ENCODE results near the gene CLASP1. TPM values are rescaled to one million over a fixed set of nuclear protein-coding genes. Genes with fewer than 3 reads are reported as not detected.
A peak's percentile ranks its signal among the peaks of the same experiment; 100 is the strongest.
"Not testable (repeated sequence)": the region's sequence is repeated elsewhere in the genome, so short reads cannot be mapped to it uniquely, and the experiment has no call there.

The CLASP1 gene
- total RNA-seq, 1 donor from 2014 or later, result 31.0 TPM

DNA sequence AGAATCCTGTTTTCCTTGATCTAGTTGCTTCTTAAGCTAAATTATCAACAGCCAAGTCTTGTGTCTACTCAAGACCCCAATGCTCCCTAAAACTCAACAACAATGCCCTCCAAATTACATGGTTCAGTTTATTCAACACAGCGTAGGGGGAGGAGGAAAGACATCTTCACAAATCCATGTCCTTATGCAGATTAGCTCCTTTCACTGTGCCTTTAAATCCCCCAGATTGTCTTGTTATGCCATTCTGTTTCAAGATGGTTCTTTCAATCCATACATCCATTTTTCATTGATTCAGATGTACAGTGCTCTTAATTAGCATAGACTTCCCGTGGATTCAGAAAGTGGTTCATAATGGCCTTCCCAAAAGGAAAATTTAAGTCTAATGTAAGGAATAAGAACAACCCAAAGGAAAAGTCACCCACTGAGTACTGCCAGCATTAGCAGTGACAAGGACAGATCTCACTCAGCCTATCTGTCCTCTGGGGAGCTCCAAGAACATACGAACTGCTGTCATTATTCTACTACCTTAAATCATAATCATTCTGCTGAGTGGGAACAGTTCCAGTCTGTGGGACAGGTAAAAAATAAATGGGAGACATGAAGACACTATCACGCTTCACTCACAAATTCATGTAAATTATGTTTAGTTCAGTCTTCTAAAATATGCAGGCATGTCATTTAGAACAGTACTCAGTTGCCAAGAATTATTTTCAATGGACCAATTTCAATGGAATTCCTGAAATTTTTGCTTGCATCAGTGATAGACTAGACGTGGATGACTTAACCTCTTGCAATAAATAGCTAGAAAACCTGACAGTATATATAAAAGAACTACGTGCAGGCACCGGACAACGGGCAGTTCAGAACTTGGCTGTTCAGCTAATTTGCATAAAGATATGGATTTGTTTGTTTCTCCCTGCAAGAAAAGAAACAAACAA, 177.5 kb downstream of the CLASP1 start:
- no peak for ATAC-seq

DNA sequence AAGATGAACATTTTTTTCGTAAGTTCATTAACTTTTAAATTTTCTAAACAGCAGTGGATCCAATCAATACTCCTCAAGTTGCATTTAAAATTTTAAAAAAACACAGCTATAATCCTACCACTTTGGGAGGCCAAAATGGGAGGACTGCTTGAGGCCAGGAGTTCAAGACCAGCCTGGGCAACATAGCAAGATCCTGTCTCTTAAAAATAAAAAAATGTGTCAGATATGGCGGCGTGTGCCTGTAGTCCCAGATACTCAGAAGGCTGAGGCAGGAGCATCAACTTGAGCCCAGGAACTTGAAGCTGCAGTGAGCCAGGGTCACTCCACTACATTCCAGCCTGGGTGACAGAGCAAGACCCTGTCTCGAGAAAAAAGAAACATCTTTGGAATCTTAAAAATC, 178.3 kb downstream of the CLASP1 start:
- ATAC-seq, result no peak

DNA sequence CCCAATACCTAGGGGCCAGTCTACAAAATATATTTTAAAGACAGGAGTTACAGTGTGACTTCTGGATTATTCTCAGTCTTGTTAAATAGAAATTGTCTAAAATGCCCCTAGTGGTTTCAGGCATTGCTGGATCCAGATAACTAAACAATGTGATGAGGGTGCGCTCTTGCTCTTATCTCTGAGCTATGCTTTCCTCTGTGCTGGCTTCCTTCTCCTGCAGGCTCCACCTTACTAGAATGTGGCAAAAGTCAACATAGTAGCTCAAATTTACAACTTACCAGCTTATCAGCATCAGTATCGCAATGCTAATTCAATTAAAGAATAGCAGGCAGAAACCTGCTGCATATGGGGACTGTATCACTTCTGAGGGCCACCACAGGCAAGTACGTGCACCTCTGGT, 179.9 kb downstream of the CLASP1 start:
- ATAC-seq, result no peak

DNA sequence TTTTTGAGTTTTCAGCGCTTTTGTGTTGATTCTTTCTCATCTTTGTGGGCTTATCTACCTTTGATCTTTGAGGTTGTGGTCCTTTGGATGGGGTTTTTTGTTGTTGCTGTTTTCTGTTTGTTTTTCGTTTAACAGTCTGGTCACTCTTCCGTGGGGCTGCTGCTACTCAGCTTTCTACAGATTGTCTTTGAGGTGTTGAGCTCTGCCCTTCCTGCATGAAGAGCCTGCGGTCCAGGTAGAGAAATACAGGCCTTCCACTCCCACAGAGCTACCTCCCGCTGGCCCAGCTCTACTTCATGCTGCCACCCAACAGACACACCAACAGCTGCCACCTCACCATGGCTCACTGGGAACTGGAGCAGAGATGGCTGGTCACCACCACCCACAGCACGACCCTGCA, 180.3 kb downstream of the CLASP1 start:
- no peak for ATAC-seq

DNA sequence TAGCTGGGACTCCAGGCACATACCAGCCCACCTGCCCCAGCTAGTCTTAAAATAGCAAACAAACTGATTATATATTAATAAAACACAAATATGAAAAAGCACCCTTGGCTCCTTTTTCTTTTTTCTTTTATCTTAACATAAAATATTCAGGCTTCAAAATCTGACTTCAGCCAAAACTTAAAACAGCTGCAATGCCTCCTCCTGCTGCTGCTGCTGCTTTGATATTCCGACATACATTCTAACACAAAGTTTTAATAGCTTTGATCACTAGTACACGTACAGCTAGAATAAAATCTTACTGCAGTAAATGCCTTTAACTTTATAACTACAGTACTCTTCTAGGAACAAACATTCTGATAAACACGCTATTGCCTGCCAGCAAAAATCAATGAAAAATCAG, 190.0 kb downstream of the CLASP1 start:
- ATAC-seq, result no peak

DNA sequence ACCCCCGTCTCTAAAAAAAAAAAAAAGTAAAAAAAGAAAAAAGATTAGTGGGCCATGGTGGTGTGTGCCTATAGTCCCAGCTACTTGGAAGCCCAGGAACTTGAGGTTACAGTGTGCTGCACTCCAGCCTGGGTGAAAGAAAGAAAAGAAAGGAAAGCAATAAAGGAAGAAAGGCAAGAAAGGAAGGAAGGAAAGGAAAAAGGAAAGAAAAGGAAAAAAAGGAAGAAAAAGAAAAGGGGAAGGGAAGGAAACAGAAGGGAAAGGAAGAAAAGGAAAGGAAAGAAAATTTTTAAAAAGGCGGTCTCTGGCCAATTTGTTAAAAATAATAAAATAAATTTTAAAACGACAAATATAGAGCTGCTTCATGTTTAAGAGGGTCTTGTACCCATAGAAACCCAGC, 192.9 kb downstream of the CLASP1 start:
- ATAC-seq, result no peak

DNA sequence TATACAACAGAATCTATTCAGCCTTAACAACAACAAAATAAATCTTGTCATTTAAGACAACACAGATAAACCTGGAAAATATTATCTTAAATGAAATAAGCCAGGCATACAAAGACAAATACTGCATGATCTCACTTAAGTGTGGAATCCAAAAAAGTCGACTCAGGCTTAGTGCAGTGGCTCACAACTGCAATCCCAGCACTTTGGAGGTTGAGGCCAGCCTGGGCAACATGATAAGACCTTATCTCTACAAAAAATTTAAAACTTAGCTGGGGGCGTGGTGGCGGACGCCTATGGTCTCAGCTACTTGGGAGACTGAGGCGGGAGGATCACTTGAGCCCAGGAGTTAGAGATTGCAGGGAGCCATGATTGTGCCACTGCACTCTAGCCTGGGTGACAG, 193.8 kb downstream of the CLASP1 start:
- no peak for ATAC-seq

DNA sequence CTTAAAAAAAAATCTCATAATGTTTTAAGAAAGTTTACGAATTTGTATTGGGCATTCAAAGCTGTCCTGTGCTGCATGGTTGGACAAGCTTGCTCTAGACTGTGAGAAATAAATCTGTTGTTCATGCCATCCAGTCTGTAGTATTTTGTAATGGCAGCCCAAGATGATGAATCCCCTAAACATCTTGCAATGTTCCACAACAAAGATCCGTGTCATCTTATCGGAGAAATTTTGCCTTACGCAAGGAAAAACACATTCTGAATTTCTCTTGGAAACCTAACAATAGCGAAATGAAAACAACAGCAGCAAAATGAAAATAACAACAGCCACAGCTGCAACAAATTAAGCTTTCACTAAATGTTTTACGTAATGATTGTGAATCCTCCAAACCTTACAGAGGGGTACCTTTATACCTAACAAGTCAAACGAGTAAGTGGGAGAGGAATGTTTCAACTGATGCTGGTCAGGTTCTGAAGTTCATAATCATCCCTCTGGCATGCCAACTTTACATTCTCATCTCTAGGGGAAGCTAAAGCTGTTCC, 194.6 kb downstream of the CLASP1 start:
- ATAC-seq, result no peak

DNA sequence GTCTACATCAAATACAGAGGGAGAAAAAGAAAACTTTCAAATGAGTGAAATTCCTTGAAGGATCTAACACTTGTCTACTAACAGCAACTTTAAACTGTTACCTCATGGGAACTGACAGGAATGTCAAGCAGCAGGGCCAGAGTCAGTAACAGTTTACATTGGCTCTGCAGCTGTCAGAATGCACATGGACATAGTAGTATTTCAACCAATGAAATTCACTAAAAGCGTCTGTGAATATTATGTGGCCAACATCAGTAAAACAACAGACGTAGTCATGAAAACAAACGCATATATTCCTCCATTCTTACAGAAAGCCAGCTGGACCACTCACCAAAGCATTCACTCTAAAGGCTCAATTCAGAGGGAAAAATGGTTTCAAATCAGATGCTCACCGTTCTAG, 197.9 kb downstream of the CLASP1 start:
- ATAC-seq, result no peak

DNA sequence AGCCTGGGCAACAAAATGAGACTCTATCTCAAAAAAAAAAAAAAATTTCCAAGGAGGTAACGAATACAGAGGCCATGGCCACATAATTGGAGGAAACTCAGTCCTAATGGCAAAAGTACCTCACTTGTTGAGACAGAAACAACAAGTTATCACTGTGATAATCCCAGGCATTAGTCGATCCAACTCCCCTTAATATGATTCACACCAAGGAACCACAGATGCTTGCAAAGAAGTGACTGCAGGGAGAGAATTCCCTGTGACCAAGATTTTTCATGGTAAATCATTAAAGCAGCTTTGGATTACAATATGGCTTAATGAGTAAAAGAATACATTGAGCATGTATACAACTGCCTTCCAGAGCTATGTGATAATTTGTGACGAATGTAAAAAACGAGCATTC, 199.0 kb downstream of the CLASP1 start:
- ATAC-seq, result no peak

DNA sequence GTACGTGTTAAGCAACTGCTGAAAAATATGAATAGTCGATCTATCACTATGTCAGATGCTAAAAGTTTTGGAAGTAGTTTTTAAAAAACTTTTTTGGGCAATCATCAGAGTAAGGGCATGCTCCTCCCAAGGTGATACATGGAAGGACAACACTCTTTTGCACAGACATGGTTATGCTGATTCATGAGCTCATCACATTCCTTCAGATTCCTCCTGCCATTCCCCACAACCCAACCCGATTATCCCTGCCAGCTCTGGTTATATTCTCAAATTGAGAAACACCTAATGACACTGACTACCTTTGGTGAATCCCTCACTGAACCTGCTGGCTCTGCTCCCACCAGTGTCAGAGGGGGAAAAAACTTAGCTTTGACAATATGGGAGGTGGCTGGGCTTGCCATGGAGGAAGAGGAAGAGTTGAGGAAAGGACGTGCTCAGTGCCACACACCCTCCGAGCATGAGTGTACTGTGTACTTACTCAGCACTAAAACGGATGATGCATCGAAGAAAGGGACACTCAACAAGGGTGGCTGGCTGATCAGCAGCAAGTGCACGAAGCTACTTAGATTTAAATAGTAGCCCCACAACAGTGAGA, 202.5 kb downstream of the CLASP1 start:
- ATAC-seq, result peak; percentile 97

DNA sequence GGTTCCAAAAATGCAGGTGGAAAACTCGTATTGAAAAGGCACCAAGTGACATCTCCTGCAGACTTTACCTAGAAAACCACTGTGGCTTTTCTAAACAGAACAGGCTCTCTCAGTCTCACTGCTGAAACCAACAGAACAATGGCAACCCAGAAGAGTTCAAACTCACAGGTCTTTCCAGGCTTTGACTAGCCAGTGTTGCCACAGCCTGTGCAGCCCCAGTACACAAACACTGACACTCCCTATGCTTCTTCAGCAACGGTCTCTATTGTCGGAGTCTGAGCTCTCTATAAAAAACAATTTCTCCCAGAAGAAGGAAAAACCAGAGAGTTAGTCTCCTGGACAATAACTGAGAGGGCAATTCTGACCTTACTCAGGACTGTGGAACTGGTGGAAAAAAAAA, 206.4 kb downstream of the CLASP1 start:
- no peak for ATAC-seq

DNA sequence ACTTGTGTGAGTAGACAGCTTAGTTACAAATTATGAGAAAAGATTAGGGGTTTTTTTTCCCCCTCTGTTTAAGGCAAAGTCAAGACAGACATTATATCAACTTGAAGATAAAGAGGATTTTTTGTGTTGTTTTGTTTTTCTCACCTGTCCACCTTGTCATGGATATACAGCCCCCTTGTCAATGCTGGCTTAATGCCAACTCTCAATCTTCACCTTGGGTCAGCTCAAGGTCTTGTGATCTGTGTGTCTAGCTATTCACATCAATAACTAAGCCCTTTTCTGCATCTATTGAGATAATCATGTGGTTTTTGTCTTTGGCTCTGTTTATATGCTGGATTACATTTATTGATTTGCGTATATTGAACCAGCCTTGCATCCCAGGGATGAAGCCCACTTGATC, 211.0 kb downstream of the CLASP1 start:
- ATAC-seq, result not testable (repeated sequence)

DNA sequence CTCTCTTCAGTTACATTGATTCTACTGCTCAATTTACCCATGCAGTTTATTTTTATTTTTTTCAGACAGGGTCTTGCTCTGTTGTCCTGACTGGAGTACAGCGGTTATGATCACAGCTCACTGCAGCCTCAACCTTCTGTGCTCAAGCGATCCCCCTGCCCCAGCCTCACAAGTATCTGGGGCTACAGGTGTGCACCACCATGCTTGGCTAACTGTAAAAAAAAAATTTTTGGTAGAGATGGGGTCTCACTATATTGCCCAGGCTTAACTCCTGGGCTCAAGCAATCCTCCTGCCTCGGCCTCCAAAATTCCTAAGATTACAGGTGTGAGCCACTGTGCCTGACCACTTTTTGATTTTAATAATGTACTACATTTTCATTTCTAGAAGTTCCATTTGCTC, 212.3 kb downstream of the CLASP1 start:
- no peak for ATAC-seq

DNA sequence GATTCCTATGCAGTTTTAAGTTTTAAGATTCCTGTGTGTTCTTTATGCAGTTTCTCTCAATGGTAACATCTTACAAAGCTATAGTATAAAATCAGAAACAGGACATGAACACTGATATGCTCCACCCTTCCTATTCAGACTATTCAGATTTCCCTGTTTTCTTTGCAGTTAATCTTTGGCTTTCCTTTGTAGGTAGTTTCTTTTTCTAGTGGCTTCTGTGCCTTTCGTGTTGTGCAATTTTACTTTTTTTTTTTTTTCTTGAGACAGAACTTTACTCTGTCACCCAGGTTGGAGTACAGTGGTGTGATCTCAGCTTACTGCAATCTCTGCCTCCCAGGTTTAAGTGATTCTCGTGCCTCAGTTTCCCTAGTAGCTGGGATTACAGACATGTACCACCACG, 213.5 kb downstream of the CLASP1 start:
- no peak for ATAC-seq

DNA sequence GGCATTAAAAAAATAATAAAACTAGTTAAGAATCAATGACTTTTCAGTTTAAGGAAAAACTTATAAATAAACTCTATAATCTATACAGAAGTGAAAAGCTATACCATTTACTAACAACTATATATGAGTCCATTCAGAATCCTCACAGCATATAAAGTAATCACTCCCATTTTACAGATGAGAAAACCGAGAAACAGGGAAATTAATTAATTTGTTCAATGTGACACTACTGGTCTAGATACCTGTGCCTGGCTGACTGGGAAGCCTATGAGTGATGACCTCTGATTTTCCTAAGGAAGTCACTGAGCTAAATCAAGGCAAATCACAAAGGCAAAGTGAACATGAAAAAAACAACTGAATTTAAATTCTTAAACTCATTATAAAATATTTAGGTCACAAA, 218.0 kb downstream of the CLASP1 start:
- ATAC-seq, result no peak

DNA sequence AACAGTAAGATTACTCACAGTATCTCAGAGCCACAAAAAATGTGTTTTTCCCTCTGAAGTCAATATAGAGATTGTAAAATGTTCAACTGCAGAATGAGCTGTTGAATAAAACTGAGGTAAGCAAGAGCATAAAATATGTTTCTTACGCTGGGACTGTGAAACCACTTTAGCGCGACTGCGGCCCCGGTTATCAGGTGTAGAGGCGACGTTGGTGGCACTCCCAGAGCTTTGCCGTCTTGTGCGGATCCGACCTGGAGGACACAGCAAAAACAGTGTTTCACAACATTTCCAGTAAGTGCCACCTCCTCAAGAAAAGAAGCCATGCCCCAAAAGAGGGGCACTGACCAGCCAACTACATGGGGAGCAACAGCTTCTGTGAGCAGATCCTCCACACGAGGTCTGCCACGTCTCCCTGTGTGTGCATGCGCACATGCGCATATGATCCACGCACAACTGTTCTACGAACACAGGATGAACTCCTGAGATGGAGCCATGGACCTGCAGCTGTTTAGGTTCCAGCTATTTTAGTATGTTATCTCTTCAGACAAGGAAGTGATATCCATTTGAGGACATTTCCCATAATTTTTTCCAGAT, 219.2 kb downstream of the CLASP1 start:
- ATAC-seq, result no peak

DNA sequence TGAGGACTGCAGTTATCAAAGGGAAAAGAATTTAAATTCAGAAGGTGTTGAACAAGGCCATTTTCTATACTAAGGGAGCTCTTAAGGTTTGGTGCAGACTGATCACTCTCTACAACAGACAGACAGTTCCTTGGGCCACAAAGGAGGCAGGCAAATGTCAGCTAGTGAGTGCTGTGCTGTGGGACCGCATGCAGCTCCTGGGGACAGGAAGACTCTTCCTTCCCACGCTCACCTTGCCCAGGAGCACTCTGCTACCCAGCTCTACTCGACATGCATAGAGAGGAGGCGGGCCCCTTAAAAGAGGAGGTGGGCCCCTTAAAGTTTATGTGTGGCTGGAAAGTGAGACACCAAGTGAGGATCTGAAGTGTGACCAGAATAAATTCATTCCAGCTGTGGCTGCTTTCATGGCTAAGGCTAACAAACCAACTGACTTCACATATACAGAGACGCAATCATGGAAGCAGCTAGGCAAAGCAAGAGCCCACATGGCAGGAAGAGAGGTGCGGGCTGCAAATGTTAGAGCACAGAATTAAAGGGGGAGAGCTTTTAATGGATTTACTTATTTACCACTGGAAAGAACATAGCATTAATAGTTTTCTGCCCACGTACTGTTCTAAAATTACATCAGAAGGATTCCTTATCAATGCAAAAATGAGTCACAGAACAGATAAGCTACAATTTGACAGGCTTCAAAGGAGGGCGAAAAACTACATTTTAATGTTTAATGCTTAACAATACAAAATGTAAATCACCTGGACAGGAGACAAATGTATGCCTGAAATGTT, 220.0 kb downstream of the CLASP1 start:
- no peak for ATAC-seq

DNA sequence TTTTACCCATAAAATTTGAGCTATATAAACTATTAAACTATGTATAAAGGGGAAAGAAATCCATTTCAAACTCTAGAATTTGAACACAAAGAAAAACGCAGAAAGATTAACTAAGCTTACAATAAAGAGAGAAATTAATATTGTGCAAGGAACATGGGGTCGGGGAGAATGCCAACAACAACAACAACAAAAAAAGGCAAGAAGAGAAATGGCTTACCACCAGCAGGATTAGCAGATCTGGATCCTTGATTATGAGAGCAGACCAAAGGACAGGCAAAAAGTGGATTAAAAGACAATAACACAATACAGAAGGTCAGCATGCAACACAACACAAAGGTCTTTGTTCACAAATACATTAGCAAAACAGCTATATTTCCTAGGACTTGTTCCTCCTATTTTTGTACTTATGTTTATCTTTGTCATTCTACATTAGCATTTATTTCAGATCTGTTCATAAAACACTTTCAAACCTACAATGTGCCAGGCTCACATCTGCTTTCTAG, 222.0 kb downstream of the CLASP1 start:
- ATAC-seq, result no peak

DNA sequence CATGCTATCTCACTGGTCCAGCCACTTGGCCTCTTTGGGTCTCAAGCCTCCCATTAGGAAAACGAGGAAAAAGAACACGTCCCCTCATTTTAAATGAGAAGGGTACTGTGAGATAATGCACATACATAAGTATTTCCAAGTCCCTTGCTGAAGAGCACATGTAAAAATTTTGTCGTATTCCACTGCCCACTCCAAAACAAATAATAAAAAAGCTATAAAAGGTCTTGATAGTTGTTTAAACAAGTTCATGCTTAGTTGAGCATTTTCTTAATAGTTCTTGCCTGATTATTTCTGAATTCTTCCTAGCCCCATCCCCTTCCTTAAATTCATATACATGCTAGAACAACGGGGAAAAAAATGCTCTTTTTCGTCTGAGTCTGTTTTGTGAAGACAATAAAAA, 228.8 kb downstream of the CLASP1 start:
- ATAC-seq, result no peak

DNA sequence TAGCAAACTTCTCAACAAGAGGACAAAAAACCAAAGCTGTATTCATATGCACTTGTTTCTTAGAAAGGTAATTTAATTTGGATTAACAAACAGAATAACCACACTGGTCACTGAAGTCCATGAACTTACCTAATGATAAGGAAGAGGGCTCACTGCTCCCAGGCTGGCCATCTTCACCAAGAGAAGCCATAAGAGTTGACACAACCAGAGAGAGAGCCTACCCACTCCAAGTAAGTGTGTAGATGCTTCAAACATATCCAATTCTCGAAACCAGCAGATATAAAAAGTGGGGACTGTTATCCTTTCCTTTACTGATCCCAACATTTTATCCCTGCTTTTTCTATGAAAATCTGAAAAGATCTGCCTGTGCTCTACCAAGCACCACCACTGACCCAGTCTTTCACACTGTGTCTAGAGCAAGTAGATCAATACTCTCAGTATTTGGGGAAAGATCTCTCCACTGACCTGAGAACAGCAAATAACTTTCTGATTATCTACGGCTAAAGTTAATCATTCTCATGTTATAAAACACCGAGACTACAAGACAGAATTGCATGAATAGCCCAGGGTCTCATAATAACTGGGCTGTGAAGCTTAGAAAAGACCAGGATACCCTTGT, 230.1 kb downstream of the CLASP1 start:
- no peak for ATAC-seq

DNA sequence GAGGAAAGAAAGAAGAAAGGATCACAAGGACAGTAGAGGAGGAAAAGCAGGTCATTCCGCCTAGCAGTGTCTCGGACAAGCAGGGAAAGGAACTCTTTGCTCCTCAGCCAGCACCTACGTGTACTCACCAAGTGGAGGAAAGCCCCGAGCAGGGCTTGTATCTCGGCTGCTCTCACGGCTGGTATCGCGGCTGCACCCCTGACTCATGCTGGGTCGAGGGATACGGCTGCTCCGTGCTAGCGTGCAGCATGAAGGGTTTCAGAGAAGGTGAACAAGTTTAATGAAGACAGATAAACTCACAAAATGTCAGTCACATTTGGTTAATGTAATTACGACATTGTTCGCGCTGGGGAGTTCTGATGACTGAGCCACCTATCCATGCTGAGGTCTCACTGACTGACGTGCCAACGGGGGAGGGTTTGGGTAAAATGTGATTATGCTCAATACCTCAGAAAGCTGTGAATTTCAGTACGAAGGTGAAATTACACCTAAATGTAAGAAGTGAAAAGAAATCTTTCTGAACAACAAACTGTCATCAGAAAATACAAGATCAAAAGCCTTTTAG, 230.7 kb downstream of the CLASP1 start:
- no peak for ATAC-seq

All from esophagus mucosa (tissue), 1 donor.